CD14-positive monocyte (primary cell): Measurements from ENCODE around the gene KIF5B. TPM values are rescaled to one million over a fixed set of nuclear protein-coding genes. Genes with fewer than 3 reads are reported as not detected.

ENCODE experiments used
- DNase-seq, 3 donors: peaks; one replicate each; pipeline ENCODE4 v3.0.0-alpha.2; 2011 to 2022
- H2AFZ ChIP-seq: 2 replicates; pipeline ENCODE4 v1.6.0; 2012; ENCODE audit warnings: mild to moderate bottlenecking, low read depth, low read length, inconsistent platforms; ENCODE audit not compliant: insufficient read depth, poor library complexity, severe bottlenecking
- H3K27ac ChIP-seq, 2 donors: 1 replicate in 1 of 2; 2 replicates in 1 of 2; pipeline ENCODE4 v1.5.1; 2012 to 2013; ENCODE audit warnings: low read length in 2 of 2, control low read depth in 1 of 2, inconsistent platforms in 1 of 2, low read depth in 1 of 2, mild to moderate bottlenecking in 1 of 2
- H3K27me3 ChIP-seq, 2 donors: one replicate each; pipeline versions ENCODE4 v1.6.0 to v1.6.1; 2011 to 2013; ENCODE audit warnings: low read length in 2 of 2; ENCODE audit not compliant: control insufficient read depth in 2 of 2, insufficient read depth in 2 of 2
- H3K36me3 ChIP-seq, 2 donors: replicated peaks in 1 of 2; 1 replicate in 1 of 2; 2 replicates in 1 of 2; pipeline versions ENCODE4 v1.5.1 to v1.6.1; 2012 to 2013; ENCODE audit warnings: low read length in 2 of 2, control low read depth in 1 of 2, inconsistent platforms in 1 of 2, mild to moderate bottlenecking in 1 of 2; ENCODE audit not compliant: insufficient read depth in 2 of 2, control insufficient read depth in 1 of 2
- H3K4me1 ChIP-seq, 2 donors: 1 replicate in 1 of 2; 2 replicates in 1 of 2; pipeline versions ENCODE4 v1.5.1 to v1.6.1; 2012 to 2013; ENCODE audit warnings: low read length in 2 of 2, control low read depth in 1 of 2, inconsistent platforms in 1 of 2, mild to moderate bottlenecking in 1 of 2, moderate library complexity in 1 of 2; ENCODE audit not compliant: insufficient read depth in 2 of 2, control insufficient read depth in 1 of 2
- H3K4me2 ChIP-seq: replicated peaks from 2 replicates; pipeline ENCODE3; 2012; ENCODE audit warnings: low read length, moderate library complexity, mild to moderate bottlenecking; ENCODE audit not compliant: poor library complexity, severe bottlenecking; ENCODE audit errors: extremely low read depth
- H3K4me3 ChIP-seq, 3 experiments: fragments of 200-600 bp in 1 of 3; sonication (generic) in 1 of 3; replicated peaks in 1 of 3; 1 replicate in 2 of 3; 2 replicates in 1 of 3; pipeline ENCODE4 v1.5.1; 2011 to 2013; ENCODE audit warnings: low read length in 3 of 3, mild to moderate bottlenecking in 3 of 3, control low read depth in 2 of 3, low read depth in 2 of 3, inconsistent platforms in 1 of 3, moderate library complexity in 1 of 3
- H3K79me2 ChIP-seq: 2 replicates; pipeline ENCODE4 v1.6.0; 2012; ENCODE audit warnings: mild to moderate bottlenecking, control low read depth, inconsistent platforms, low read length, moderate library complexity; ENCODE audit not compliant: insufficient read depth
- H3K9ac ChIP-seq: 2 replicates; pipeline ENCODE4 v1.6.0; 2017; ENCODE audit warnings: low read length, mild to moderate bottlenecking; ENCODE audit not compliant: insufficient read depth, poor library complexity, severe bottlenecking
- H3K9me3 ChIP-seq, 2 donors: replicated peaks in 1 of 2; 1 replicate in 1 of 2; 2 replicates in 1 of 2; pipeline versions ENCODE4 v1.5.1 to v1.6.1; 2012 to 2013; ENCODE audit warnings: low read length in 2 of 2, control low read depth in 1 of 2; ENCODE audit not compliant: control insufficient read depth in 1 of 2, insufficient read depth in 1 of 2
- H4K20me1 ChIP-seq: 2 replicates; pipeline ENCODE4 v1.6.0; 2012; ENCODE audit warnings: mild to moderate bottlenecking, low read length, control low read depth, moderate library complexity; ENCODE audit not compliant: insufficient read depth
- H3K27ac Mint-ChIP-seq, 7 donors: one replicate each; pipeline ENCODE4 v1.8.0; 2020; ENCODE audit warnings: mild to moderate bottlenecking in 7 of 7, mixed read lengths in 7 of 7, moderate library complexity in 6 of 7, inconsistent platforms in 2 of 7
- H3K27me3 Mint-ChIP-seq, 3 donors: one replicate each; pipeline ENCODE4 v1.8.0; 2021 to 2022; ENCODE audit warnings: low read depth in 3 of 3, mild to moderate bottlenecking in 3 of 3, mixed read lengths in 3 of 3, moderate library complexity in 3 of 3, inconsistent platforms in 1 of 3
- H3K36me3 Mint-ChIP-seq, 2 donors: one replicate each; pipeline ENCODE4 v1.8.0; 2020; ENCODE audit warnings: mixed read lengths in 2 of 2, inconsistent platforms in 1 of 2, mild to moderate bottlenecking in 1 of 2
- H3K4me1 Mint-ChIP-seq: one replicate; pipeline ENCODE4 v1.8.0; 2020; ENCODE audit warnings: mild to moderate bottlenecking, mixed read lengths
- H3K4me3 Mint-ChIP-seq, 2 donors: one replicate each; pipeline ENCODE4 v1.8.0; 2020; ENCODE audit warnings: mild to moderate bottlenecking in 2 of 2, mixed read lengths in 2 of 2, moderate library complexity in 1 of 2
- H3K9me3 Mint-ChIP-seq, 7 donors: one replicate each; pipeline ENCODE4 v1.8.0; 2020 to 2022; ENCODE audit warnings: mixed read lengths in 7 of 7, mild to moderate bottlenecking in 6 of 7, moderate library complexity in 6 of 7, inconsistent platforms in 2 of 7
- WGBS: methylation state at CpG from one replicate; pipeline ENCODE4 v1.1.5; 2013; ENCODE audit warnings: missing lambda C conversion rate; ENCODE audit not compliant: insufficient coverage; 5-methylcytosine and 5-hydroxymethylcytosine counted together
- intact Hi-C, 2 donors: fragments of 100-400 bp; cut with micrococcal nuclease; formaldehyde crosslinking; loops; one replicate each; pipeline versions ENCODE4 v1.15.0 to v1.15.1; 2023
- polyA plus RNA-seq, 3 donors: library from polyadenylated mRNA; depleted of rRNA in 1 of 3; unstranded in 2 of 3; stranded (reverse) in 1 of 3; fragments of 300-500 nt in 2 of 3; fragments of >200 nt in 1 of 3; fragmentation: Illumina TruSeq in 2 of 3; gene quantifications; 1 replicate in 2 of 3; 2 replicates in 1 of 3; pipeline ENCODE4 v1.2.3, GENCODE V29; 2012 to 2021
- TF ChIP-seq, protein P1 (sequence below): fragments of 200-600 bp; IDR thresholded peaks from one replicate; pipeline ENCODE4 v1.8.0; 2022; ENCODE audit warnings: antibody characterized with exemption, mild to moderate bottlenecking

Gene KIF5B
- polyA plus RNA-seq, 3 donors = 15.2 to 32.9 (median 18.9) TPM

DNA sequence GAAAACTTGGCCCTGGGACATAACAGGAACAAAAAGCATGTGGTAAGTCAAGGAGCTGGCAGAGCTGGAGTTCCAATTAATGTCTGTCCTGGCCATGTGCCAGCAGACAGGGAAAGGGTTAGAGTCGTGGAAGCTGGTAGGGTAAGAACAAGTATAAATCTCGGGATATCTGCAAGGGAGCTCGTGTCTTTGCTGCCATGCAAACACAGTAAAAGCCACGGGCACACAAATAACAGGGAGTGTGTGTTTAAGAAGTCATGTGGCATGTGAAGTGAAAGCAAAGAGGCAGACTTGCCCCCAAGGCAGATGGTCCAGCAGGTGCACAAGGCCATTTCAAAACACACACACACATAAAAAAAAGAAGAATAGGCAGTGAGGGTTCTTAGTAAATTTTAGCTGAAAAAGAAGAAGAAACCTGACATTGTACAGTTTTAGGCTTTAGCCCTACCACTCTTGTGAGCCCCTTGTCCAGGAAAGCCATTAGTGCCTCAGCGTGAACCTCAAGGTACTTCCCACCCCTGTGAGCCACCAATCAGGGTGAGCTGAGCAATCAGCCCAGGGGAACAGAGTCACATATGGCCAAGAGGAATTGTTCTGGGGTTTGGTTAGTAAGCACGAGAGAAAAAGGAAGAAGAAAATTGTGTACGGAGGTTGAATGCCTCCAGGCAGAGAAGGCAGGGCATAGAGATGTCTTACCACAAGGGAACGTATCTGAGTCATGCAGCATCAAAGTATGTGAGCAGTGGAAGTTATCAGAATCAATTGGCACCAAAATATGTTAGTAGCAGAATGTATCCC lies 94.7 kb downstream of the KIF5B start:
- Histone ChIP-seq H3K79me2 (no peaks in the 10 kb centered on the region), H3K4me1 (peaks cover 72 to 88% of the 10 kb centered on the region in 2 donors), H3K4me3 (peak overlapping the region in 1 of 3 experiments; percentile 52), H3K9me3 (no peaks in the 10 kb centered on the region), H3K27me3 (no peaks in the 10 kb centered on the region), H3K4me2 (peak overlapping the region; percentile 47), H3K27ac (peak overlapping the region; percentile 11 to 52), H3K9ac (no peak overlapping the region), H2AFZ (no peak overlapping the region), H3K36me3 (no peaks in the 10 kb centered on the region), H4K20me1 (no peaks in the 10 kb centered on the region)
- TF ChIP-seq, protein P1, sequence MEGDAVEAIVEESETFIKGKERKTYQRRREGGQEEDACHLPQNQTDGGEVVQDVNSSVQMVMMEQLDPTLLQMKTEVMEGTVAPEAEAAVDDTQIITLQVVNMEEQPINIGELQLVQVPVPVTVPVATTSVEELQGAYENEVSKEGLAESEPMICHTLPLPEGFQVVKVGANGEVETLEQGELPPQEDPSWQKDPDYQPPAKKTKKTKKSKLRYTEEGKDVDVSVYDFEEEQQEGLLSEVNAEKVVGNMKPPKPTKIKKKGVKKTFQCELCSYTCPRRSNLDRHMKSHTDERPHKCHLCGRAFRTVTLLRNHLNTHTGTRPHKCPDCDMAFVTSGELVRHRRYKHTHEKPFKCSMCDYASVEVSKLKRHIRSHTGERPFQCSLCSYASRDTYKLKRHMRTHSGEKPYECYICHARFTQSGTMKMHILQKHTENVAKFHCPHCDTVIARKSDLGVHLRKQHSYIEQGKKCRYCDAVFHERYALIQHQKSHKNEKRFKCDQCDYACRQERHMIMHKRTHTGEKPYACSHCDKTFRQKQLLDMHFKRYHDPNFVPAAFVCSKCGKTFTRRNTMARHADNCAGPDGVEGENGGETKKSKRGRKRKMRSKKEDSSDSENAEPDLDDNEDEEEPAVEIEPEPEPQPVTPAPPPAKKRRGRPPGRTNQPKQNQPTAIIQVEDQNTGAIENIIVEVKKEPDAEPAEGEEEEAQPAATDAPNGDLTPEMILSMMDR = peak; percentile 15
- peaks cover 0 to 2% (median 0%) of the 10 kb centered on the region in 7 donors for H3K9me3 Mint-ChIP-seq
- peak; percentile 80 to 87 (median 86) for DNase-seq
- no peaks in the 10 kb centered on the region for H3K36me3 Mint-ChIP-seq
- H3K4me1 Mint-ChIP-seq = peaks cover 76% of the 10 kb centered on the region
- intact Hi-C loops = loop anchor here in 1 of 2 donors (5.0 kb wide), 1 partner anchor 34 kb away; the partner anchor contains the start of gene ARHGAP12
- 32% methylated on average over 5 of the region's 8 CpGs for WGBS
- peak overlapping the region; percentile 54 to 62 for H3K4me3 Mint-ChIP-seq
- peaks cover 0 to 3% (median 1%) of the 10 kb centered on the region in 3 donors for H3K27me3 Mint-ChIP-seq
- H3K27ac Mint-ChIP-seq = peak overlapping the region; percentile 19 to 85 (median 73)

DNA sequence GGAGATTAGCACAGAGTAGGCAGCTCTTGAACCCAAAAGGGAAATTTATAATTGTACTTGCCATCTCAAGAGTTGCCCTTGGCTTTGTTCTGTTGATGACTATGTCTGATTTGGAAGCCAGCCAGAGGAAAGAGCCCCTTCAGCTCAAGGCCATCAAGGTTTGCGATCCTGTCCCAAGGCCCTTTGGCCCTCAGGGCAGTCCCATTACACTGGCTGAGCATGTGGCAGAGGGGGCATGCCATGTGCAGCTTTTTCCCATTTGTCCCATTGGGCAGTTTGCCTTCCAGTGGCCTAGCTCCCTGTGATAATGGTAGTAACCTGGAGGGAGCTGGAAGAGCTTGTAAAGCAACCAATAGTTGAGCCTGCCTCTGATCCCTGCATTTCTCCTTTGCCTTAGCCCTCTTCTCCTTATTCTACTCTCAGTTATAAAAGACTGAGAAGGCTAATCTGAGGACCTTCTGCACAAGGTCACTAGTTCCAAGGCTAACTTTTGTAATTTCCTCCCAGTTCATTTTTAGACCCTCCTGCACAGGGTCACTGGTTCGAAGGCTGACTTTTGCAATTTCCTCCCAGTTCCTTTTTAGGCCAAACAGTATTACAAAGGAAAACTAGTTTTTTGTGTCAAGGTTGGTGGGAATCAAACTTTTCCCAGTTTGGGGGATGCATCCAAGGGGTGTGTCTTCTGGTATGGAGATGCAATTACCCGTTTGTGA lies 96.6 kb downstream of the KIF5B start:
- Histone ChIP-seq H3K27ac (peak overlapping the region in 1 of 2 donors; percentile 39), H3K9ac (no peak overlapping the region), H3K79me2 (no peaks in the 10 kb centered on the region), H3K4me1 (peaks cover 71 to 88% of the 10 kb centered on the region in 2 donors), H4K20me1 (no peaks in the 10 kb centered on the region), H3K4me3 (peak overlapping the region in 1 of 3 experiments; percentile 52), H3K4me2 (peak overlapping the region; percentile 66), H3K9me3 (peaks cover 0 to 5% of the 10 kb centered on the region in 2 donors), H3K27me3 (no peaks in the 10 kb centered on the region), H3K36me3 (no peaks in the 10 kb centered on the region), H2AFZ (no peak overlapping the region)
- Mint-ChIP-seq H3K36me3 (peaks cover 4 to 8% of the 10 kb centered on the region in 2 donors), H3K27ac (peak overlapping the region in 6 of 7 donors; percentile 2 to 69 (median 63)), H3K4me3 (peak overlapping the region in 1 of 2 donors; percentile 66), H3K27me3 (peaks cover 0 to 3% (median 1%) of the 10 kb centered on the region in 3 donors), H3K4me1 (peaks cover 79% of the 10 kb centered on the region), H3K9me3 (peaks cover 0 to 7% (median 2%) of the 10 kb centered on the region in 7 donors)
- intact Hi-C loops = loop anchor here in 1 of 2 donors (5.0 kb wide), 1 partner anchor 32 kb away; the partner anchor contains the start of gene ARHGAP12
- TF ChIP-seq, protein P1 = no peak
- DNase-seq = peak in 1 of 3 donors; percentile 33
- 88% methylated on average over 1 of the region's 3 CpGs for WGBS
